Osteoblast (primary cell): Measurements from ENCODE around the gene SMTNL1. TPM values are rescaled to one million over a fixed set of nuclear protein-coding genes. Genes with fewer than 3 reads are reported as not detected.

Experiments
- DNase-seq: peaks from one replicate; pipeline ENCODE4 v3.0.0; 2011; ENCODE audit warnings: low spot score, mixed read lengths; ENCODE audit not compliant: insufficient read length; ENCODE audit errors: missing footprints
- H2AFZ ChIP-seq: 2 replicates; pipeline ENCODE4 v1.6.0; 2011; ENCODE audit warnings: mild to moderate bottlenecking, low read length
- H3K27ac ChIP-seq: 2 replicates; pipeline ENCODE4 v1.5.1; 2011; ENCODE audit warnings: mild to moderate bottlenecking, low read depth, low read length, moderate library complexity
- H3K27me3 ChIP-seq: 2 replicates; pipeline ENCODE4 v1.6.0; 2012; ENCODE audit warnings: mild to moderate bottlenecking, control low read depth, inconsistent platforms, low read length, moderate library complexity; ENCODE audit not compliant: insufficient read depth
- H3K36me3 ChIP-seq: 2 replicates; pipeline ENCODE4 v1.5.1; 2011; ENCODE audit warnings: mild to moderate bottlenecking, low read length, control low read depth, moderate library complexity; ENCODE audit not compliant: insufficient read depth
- H3K4me1 ChIP-seq: 2 replicates; pipeline ENCODE4 v1.5.1; 2011; ENCODE audit warnings: mild to moderate bottlenecking, low read length, control low read depth, moderate library complexity; ENCODE audit not compliant: insufficient read depth
- H3K4me2 ChIP-seq: 2 replicates; pipeline ENCODE4 v1.6.0; 2011; ENCODE audit warnings: mild to moderate bottlenecking, low read length; ENCODE audit not compliant: insufficient read depth
- H3K4me3 ChIP-seq: fragments of 200-600 bp; sonication (generic); 3 replicates; pipeline ENCODE4 v1.5.1; 2012; ENCODE audit warnings: mild to moderate bottlenecking, low read length, inconsistent platforms; ENCODE audit not compliant: insufficient read depth
- H3K79me2 ChIP-seq: 2 replicates; pipeline ENCODE4 v1.6.0; 2012; ENCODE audit warnings: mild to moderate bottlenecking, low read length, control low read depth, inconsistent platforms; ENCODE audit not compliant: insufficient read depth
- H3K9me3 ChIP-seq: 2 replicates; pipeline ENCODE4 v1.5.1; 2011; ENCODE audit warnings: low read depth, low read length, control low read depth
- H4K20me1 ChIP-seq: 2 replicates; pipeline ENCODE4 v1.6.0; 2012; ENCODE audit warnings: mild to moderate bottlenecking, low read length, control low read depth; ENCODE audit not compliant: insufficient read depth
- total RNA-seq: library from RNA; depleted of rRNA; stranded (reverse); fragments of >200 nt; gene quantifications from 2 replicates; pipeline ENCODE4 v1.2.3, GENCODE V29; 2012
- TF ChIP-seq, protein P1 (sequence below): IDR thresholded peaks from 2 replicates; pipeline ENCODE4 v1.5.1; 2011; ENCODE audit warnings: mild to moderate bottlenecking, low read depth, low read length, moderate library complexity; ENCODE audit errors: extremely low read depth

SMTNL1 gene
- total RNA-seq, 1 donor: not detected

DNA sequence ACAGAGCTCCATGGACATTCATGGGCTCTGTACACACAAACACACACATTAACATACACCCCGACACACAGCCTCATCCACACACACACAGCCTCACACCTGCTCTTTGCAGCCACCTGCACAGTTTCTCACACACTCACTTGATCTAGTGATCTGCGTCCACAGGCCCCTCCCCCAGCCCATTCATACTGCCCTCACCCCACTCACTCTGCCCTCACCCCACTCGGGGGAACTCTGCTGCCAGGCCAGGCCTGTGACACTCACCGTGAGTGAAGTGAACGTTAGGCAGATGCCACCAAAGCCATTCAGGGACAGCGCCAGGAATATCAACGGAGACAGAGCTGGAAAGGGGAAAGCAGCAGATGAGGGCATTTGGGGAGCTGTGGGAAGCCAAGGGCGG is 36.9 kb upstream of the SMTNL1 start:
- peaks cover 9% of the 10 kb centered on the region for H3K4me1 ChIP-seq
- H3K27me3 ChIP-seq: no peaks in the 10 kb centered on the region
- no peak overlapping the region for H3K4me3 ChIP-seq
- H3K9me3 ChIP-seq: no peaks in the 10 kb centered on the region
- DNase-seq: no peak
- no peaks in the 10 kb centered on the region for H3K36me3 ChIP-seq
- H3K4me2 ChIP-seq: no peak overlapping the region
- no peak overlapping the region for H3K27ac ChIP-seq
- TF ChIP-seq, protein P1, sequence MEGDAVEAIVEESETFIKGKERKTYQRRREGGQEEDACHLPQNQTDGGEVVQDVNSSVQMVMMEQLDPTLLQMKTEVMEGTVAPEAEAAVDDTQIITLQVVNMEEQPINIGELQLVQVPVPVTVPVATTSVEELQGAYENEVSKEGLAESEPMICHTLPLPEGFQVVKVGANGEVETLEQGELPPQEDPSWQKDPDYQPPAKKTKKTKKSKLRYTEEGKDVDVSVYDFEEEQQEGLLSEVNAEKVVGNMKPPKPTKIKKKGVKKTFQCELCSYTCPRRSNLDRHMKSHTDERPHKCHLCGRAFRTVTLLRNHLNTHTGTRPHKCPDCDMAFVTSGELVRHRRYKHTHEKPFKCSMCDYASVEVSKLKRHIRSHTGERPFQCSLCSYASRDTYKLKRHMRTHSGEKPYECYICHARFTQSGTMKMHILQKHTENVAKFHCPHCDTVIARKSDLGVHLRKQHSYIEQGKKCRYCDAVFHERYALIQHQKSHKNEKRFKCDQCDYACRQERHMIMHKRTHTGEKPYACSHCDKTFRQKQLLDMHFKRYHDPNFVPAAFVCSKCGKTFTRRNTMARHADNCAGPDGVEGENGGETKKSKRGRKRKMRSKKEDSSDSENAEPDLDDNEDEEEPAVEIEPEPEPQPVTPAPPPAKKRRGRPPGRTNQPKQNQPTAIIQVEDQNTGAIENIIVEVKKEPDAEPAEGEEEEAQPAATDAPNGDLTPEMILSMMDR: no peak
- H3K79me2 ChIP-seq: no peaks in the 10 kb centered on the region
- no peak overlapping the region for H2AFZ ChIP-seq
- no peaks in the 10 kb centered on the region for H4K20me1 ChIP-seq

DNA sequence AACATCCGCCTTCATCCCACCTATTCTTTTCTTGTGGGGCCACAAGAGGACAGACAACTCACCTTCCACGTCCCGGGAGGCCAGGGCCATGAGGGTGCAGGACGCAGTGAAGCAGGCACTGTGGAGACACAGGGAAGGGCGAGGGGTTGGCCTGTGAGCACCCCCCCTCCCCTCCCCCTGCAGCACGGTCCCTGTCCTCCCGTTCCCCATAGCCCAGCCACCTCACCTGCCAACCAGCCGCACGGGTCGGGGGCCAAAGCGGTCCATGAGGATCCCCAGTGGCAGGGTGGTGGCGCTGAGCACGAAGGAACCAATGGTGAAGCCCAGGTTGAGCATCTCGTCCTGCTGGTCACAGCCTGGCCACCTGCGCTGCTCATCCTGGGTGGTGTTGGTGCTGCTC is 36.5 kb upstream of the SMTNL1 start:
- Histone ChIP-seq H3K4me1 (peaks cover 9% of the 10 kb centered on the region), H2AFZ (no peak overlapping the region), H4K20me1 (no peaks in the 10 kb centered on the region), H3K79me2 (no peaks in the 10 kb centered on the region), H3K27me3 (no peaks in the 10 kb centered on the region), H3K4me2 (no peak overlapping the region), H3K27ac (no peak overlapping the region), H3K36me3 (no peaks in the 10 kb centered on the region), H3K9me3 (no peaks in the 10 kb centered on the region), H3K4me3 (no peak overlapping the region)
- DNase-seq: peak; percentile 60
- TF ChIP-seq, protein P1: no peak

DNA sequence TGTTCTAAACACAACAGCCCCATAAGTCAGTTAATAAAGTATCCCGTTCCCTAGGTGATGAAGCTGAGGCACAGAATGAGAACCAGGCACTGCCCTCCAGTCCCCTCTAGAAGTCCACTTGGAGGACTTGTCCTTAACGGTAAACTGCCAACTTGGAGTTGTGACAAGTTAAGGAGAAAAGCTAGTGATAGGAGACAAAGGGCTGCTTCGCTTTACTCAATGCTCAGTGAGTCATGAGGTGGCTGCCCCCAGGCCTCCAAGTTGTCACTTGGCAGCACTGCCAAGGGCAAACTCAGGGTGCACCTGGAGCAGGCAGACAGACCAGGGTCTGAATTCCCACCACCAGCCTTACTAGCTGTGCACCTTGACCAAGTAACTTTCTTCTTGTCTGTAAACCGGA is 35.4 kb upstream of the SMTNL1 start:
- Histone ChIP-seq H3K79me2 (no peaks in the 10 kb centered on the region), H3K36me3 (no peaks in the 10 kb centered on the region), H3K27me3 (no peaks in the 10 kb centered on the region), H2AFZ (no peak overlapping the region), H3K4me2 (no peak overlapping the region), H3K9me3 (no peaks in the 10 kb centered on the region), H3K4me3 (no peak overlapping the region), H4K20me1 (no peaks in the 10 kb centered on the region), H3K4me1 (peaks cover 9% of the 10 kb centered on the region), H3K27ac (no peak overlapping the region)
- TF ChIP-seq, protein P1: no peak
- peak; percentile 74 for DNase-seq

DNA sequence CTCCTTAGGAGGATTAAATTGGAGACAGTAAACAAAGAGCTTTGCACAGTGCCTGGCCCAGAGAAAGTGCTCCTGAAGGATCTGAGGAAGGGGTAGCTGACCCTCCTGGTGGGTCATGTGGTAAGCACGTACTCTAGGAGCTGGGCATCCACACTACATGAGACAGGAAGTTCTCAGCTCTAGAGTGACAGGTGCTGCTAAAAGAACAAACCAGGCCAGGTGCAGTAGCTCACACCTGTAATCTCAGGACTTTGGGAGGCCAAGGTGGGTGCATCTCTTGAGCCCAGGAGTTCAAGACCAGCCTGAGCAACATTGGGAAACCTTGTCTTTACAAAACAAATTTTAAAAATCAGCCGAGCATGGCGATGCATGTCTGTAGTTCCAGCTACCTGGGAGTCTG is 35.0 kb upstream of the SMTNL1 start:
- no peaks in the 10 kb centered on the region for H3K79me2 ChIP-seq
- H4K20me1 ChIP-seq: no peaks in the 10 kb centered on the region
- no peak overlapping the region for H3K4me3 ChIP-seq
- no peaks in the 10 kb centered on the region for H3K9me3 ChIP-seq
- H3K27ac ChIP-seq: no peak overlapping the region
- no peaks in the 10 kb centered on the region for H3K36me3 ChIP-seq
- DNase-seq: no peak
- no peak overlapping the region for H3K4me2 ChIP-seq
- no peaks in the 10 kb centered on the region for H3K27me3 ChIP-seq
- TF ChIP-seq, protein P1: no peak
- no peak overlapping the region for H2AFZ ChIP-seq
- peaks cover 9% of the 10 kb centered on the region for H3K4me1 ChIP-seq
